SK-N-SH treated with all-trans-retinoic acid at 6 μM for 48 hours (cell line): ENCODE results near the gene C9orf78.

Experiments
- ATAC-seq: fragments of 200-7000 bp; cut with Tn5 transposase; 3 replicates; pipeline ENCODE4 v1.9.1; 2020; ENCODE audit warnings: mild to moderate bottlenecking, moderate library complexity
- ARNTL ChIP-seq: fragments of 450-650 bp; formaldehyde crosslinking; IDR thresholded peaks from 2 replicates; pipeline ENCODE4 v1.5.0; 2020; ENCODE audit warnings: low read depth, mild to moderate bottlenecking, moderate library complexity, borderline replicate concordance
- BACH2 ChIP-seq: fragments of 250-450 bp; sonication (Bioruptor Pico); IDR thresholded peaks from 2 replicates; pipeline ENCODE4 v1.9.0; 2021; ENCODE audit warnings: mild to moderate bottlenecking, borderline replicate concordance
- CREB5 ChIP-seq: fragments of 250-450 bp; sonication (Bioruptor Pico); IDR thresholded peaks from 2 replicates; pipeline ENCODE4 v1.5.1; 2020; ENCODE audit warnings: low read depth, mild to moderate bottlenecking, moderate library complexity
- CSDC2 ChIP-seq: fragments of 250-450 bp; sonication (Bioruptor Pico); IDR thresholded peaks from 2 replicates; pipeline ENCODE4 v1.5.0; 2020; ENCODE audit warnings: mild to moderate bottlenecking, moderate library complexity
- ESRRG ChIP-seq: fragments of 250-450 bp; sonication (Bioruptor Pico); IDR thresholded peaks from 2 replicates; pipeline ENCODE4 v1.6.1; 2021; ENCODE audit warnings: mild to moderate bottlenecking
- GLIS3 ChIP-seq: fragments of 250-450 bp; sonication (Bioruptor Pico); IDR thresholded peaks from 2 replicates; pipeline ENCODE4 v1.5.0; 2020; ENCODE audit warnings: mild to moderate bottlenecking, moderate library complexity
- ISL1 ChIP-seq: fragments of 250-450 bp; sonication (Bioruptor Pico); IDR thresholded peaks from 2 replicates; pipeline ENCODE4 v2.1.2; 2022; ENCODE audit warnings: mild to moderate bottlenecking, moderate library complexity
- OSR1 ChIP-seq: fragments of 250-450 bp; sonication (Bioruptor Pico); IDR thresholded peaks from 2 replicates; pipeline ENCODE4 v1.8.0; 2022; ENCODE audit warnings: moderate library complexity, mild to moderate bottlenecking, inconsistent platforms
- PPARA ChIP-seq: fragments of 250-450 bp; sonication (Bioruptor Pico); IDR thresholded peaks from 2 replicates; pipeline ENCODE4 v1.5.0; 2020; ENCODE audit warnings: mild to moderate bottlenecking, borderline replicate concordance
- RARB ChIP-seq: fragments of 250-450 bp; sonication (Bioruptor Pico); IDR thresholded peaks from 2 replicates; pipeline ENCODE4 v1.8.0; 2021; ENCODE audit warnings: mild to moderate bottlenecking, moderate library complexity
- SNAI2 ChIP-seq: fragments of 250-450 bp; sonication (Bioruptor Pico); IDR thresholded peaks from 2 replicates; pipeline ENCODE4 v1.5.0; 2020; ENCODE audit warnings: mild to moderate bottlenecking, moderate library complexity
- TCF4 ChIP-seq: fragments of 250-450 bp; sonication (Bioruptor Pico); IDR thresholded peaks from 2 replicates; pipeline ENCODE4 v1.8.0; 2021; ENCODE audit warnings: mild to moderate bottlenecking, moderate library complexity, borderline replicate concordance
- TOX ChIP-seq: fragments of 250-450 bp; sonication (Bioruptor Pico); IDR thresholded peaks from 2 replicates; pipeline ENCODE4 v1.8.0; 2021; ENCODE audit warnings: mild to moderate bottlenecking, moderate library complexity, borderline replicate concordance
- ZC3H10 ChIP-seq: fragments of 250-450 bp; sonication (Bioruptor Pico); IDR thresholded peaks from 2 replicates; pipeline ENCODE4 v1.5.1; 2021; ENCODE audit warnings: mild to moderate bottlenecking, moderate library complexity
- ZFP3 ChIP-seq: fragments of 250-450 bp; sonication (Bioruptor Pico); IDR thresholded peaks from 2 replicates; pipeline ENCODE4 v1.5.0; 2020; ENCODE audit warnings: mild to moderate bottlenecking, moderate library complexity
- ZFP30 ChIP-seq: fragments of 450-650 bp; formaldehyde crosslinking; IDR thresholded peaks from 2 replicates; pipeline ENCODE4 v1.5.0; 2022; ENCODE audit warnings: mild to moderate bottlenecking, moderate library complexity
- ZNF70 ChIP-seq: fragments of 450-650 bp; formaldehyde crosslinking; IDR thresholded peaks from 2 replicates; pipeline ENCODE4 v1.5.0; 2020; ENCODE audit warnings: mild to moderate bottlenecking, moderate library complexity
- ZNF8 ChIP-seq: fragments of 450-650 bp; formaldehyde crosslinking; IDR thresholded peaks from 2 replicates; pipeline ENCODE4 v1.5.0; 2020; ENCODE audit warnings: mild to moderate bottlenecking, moderate library complexity
- TF ChIP-seq, protein P1 (sequence below): fragments of 250-450 bp; sonication (Bioruptor Pico); IDR thresholded peaks from 2 replicates; pipeline ENCODE4 v1.8.0; 2021; ENCODE audit warnings: low read depth, mild to moderate bottlenecking, moderate library complexity, borderline replicate concordance
- TF ChIP-seq, protein P2 (sequence below): fragments of 250-450 bp; sonication (Bioruptor Pico); IDR thresholded peaks from 2 replicates; pipeline ENCODE4 v1.5.1; 2021; ENCODE audit warnings: mild to moderate bottlenecking, moderate library complexity
- TF ChIP-seq, protein P3 (sequence below): fragments of 250-450 bp; sonication (Bioruptor Pico); IDR thresholded peaks from 2 replicates; pipeline ENCODE4 v1.8.0; 2020; ENCODE audit warnings: mild to moderate bottlenecking, moderate library complexity, borderline replicate concordance
- TF ChIP-seq, protein P4 (sequence below): fragments of 250-450 bp; sonication (Bioruptor Pico); IDR thresholded peaks from 2 replicates; pipeline ENCODE4 v1.5.0; 2020; ENCODE audit warnings: mild to moderate bottlenecking, moderate library complexity

The C9orf78 gene

GRCh38 chr9:129853614-129854013, 18.5 kb upstream of the C9orf78 start:
- TF ChIP-seq CSDC2 (CRISPR knock-in tag) = no peak
- TF ChIP-seq, protein P1, sequence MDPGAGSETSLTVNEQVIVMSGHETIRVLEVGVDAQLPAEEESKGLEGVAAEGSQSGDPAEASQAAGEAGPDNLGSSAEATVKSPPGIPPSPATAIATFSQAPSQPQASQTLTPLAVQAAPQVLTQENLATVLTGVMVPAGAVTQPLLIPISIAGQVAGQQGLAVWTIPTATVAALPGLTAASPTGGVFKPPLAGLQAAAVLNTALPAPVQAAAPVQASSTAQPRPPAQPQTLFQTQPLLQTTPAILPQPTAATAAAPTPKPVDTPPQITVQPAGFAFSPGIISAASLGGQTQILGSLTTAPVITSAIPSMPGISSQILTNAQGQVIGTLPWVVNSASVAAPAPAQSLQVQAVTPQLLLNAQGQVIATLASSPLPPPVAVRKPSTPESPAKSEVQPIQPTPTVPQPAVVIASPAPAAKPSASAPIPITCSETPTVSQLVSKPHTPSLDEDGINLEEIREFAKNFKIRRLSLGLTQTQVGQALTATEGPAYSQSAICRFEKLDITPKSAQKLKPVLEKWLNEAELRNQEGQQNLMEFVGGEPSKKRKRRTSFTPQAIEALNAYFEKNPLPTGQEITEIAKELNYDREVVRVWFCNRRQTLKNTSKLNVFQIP = no peak
- no peak for TF ChIP-seq CREB5 (CRISPR knock-in tag)
- no peak for TF ChIP-seq ZFP30
- TF ChIP-seq RARB (CRISPR knock-in tag) = no peak
- TF ChIP-seq GLIS3 (CRISPR knock-in tag) = no peak
- TF ChIP-seq PPARA (CRISPR knock-in tag) = no peak
- no peak for TF ChIP-seq ZFP3 (CRISPR knock-in tag)
- no peak for TF ChIP-seq TCF4 (CRISPR knock-in tag)
- TF ChIP-seq TOX = no peak
- TF ChIP-seq ZNF8 = no peak
- TF ChIP-seq, protein P2, sequence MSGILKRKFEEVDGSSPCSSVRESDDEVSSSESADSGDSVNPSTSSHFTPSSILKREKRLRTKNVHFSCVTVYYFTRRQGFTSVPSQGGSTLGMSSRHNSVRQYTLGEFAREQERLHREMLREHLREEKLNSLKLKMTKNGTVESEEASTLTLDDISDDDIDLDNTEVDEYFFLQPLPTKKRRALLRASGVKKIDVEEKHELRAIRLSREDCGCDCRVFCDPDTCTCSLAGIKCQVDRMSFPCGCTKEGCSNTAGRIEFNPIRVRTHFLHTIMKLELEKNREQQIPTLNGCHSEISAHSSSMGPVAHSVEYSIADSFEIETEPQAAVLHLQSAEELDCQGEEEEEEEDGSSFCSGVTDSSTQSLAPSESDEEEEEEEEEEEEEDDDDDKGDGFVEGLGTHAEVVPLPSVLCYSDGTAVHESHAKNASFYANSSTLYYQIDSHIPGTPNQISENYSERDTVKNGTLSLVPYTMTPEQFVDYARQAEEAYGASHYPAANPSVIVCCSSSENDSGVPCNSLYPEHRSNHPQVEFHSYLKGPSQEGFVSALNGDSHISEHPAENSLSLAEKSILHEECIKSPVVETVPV = no peak
- TF ChIP-seq ARNTL = no peak
- TF ChIP-seq, protein P3, sequence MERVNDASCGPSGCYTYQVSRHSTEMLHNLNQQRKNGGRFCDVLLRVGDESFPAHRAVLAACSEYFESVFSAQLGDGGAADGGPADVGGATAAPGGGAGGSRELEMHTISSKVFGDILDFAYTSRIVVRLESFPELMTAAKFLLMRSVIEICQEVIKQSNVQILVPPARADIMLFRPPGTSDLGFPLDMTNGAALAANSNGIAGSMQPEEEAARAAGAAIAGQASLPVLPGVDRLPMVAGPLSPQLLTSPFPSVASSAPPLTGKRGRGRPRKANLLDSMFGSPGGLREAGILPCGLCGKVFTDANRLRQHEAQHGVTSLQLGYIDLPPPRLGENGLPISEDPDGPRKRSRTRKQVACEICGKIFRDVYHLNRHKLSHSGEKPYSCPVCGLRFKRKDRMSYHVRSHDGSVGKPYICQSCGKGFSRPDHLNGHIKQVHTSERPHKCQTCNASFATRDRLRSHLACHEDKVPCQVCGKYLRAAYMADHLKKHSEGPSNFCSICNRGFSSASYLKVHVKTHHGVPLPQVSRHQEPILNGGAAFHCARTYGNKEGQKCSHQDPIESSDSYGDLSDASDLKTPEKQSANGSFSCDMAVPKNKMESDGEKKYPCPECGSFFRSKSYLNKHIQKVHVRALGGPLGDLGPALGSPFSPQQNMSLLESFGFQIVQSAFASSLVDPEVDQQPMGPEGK (CRISPR knock-in tag) = no peak
- TF ChIP-seq ZNF70 (CRISPR knock-in tag) = no peak
- TF ChIP-seq, protein P4, sequence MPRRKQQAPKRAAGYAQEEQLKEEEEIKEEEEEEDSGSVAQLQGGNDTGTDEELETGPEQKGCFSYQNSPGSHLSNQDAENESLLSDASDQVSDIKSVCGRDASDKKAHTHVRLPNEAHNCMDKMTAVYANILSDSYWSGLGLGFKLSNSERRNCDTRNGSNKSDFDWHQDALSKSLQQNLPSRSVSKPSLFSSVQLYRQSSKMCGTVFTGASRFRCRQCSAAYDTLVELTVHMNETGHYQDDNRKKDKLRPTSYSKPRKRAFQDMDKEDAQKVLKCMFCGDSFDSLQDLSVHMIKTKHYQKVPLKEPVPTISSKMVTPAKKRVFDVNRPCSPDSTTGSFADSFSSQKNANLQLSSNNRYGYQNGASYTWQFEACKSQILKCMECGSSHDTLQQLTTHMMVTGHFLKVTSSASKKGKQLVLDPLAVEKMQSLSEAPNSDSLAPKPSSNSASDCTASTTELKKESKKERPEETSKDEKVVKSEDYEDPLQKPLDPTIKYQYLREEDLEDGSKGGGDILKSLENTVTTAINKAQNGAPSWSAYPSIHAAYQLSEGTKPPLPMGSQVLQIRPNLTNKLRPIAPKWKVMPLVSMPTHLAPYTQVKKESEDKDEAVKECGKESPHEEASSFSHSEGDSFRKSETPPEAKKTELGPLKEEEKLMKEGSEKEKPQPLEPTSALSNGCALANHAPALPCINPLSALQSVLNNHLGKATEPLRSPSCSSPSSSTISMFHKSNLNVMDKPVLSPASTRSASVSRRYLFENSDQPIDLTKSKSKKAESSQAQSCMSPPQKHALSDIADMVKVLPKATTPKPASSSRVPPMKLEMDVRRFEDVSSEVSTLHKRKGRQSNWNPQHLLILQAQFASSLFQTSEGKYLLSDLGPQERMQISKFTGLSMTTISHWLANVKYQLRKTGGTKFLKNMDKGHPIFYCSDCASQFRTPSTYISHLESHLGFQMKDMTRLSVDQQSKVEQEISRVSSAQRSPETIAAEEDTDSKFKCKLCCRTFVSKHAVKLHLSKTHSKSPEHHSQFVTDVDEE = no peak
- no peak for TF ChIP-seq OSR1 (CRISPR knock-in tag)
- TF ChIP-seq SNAI2 (CRISPR knock-in tag) = no peak
- ATAC-seq = no peak

- ATAC-seq = no peak
- TF ChIP-seq ZFP3 (CRISPR knock-in tag) = no peak
- TF ChIP-seq ZC3H10 (CRISPR knock-in tag) = no peak
- TF ChIP-seq CREB5 (CRISPR knock-in tag) = no peak
- TF ChIP-seq SNAI2 (CRISPR knock-in tag) = no peak
- TF ChIP-seq PPARA (CRISPR knock-in tag) = no peak
- TF ChIP-seq GLIS3 (CRISPR knock-in tag) = no peak
- TF ChIP-seq, protein P2 = no peak
- TF ChIP-seq ISL1 = peak; percentile 31; the same call in 1 of the 2 replicates
- no peak for TF ChIP-seq BACH2 (CRISPR knock-in tag)
- TF ChIP-seq TCF4 (CRISPR knock-in tag) = peak; percentile 36; the same call in 1 of the 2 replicates
- TF ChIP-seq RARB (CRISPR knock-in tag) = no peak
- TF ChIP-seq ESRRG (CRISPR knock-in tag) = no peak
- no peak for TF ChIP-seq ZNF8
- TF ChIP-seq, protein P4 = peak; percentile 57; the same call in 1 of the 2 replicates
- no peak for TF ChIP-seq ZNF70 (CRISPR knock-in tag)
Observed at GRCh38 chr9:129852579-129852978, 17.5 kb upstream of the C9orf78 start.
